ENCODE data around the gene DIABLO.

- no peak for TF ChIP-seq USF1 (IDR thresholded peaks at IDR 0.05)
- TF ChIP-seq TAF1 (IDR thresholded peaks at IDR 0.05; ENCODE audit: low read depth): no peak
- TF ChIP-seq MAX (IDR thresholded peaks at IDR 0.05): no peak
- no peak for TF ChIP-seq FOXM1 (IDR thresholded peaks at IDR 0.05; ENCODE audit: borderline replicate concordance, low read depth)
- TF ChIP-seq EP300 (IDR thresholded peaks at IDR 0.05; ENCODE audit: borderline replicate concordance): no peak
- no peak for TF ChIP-seq RAD21 (IDR thresholded peaks at IDR 0.05; ENCODE audit: low read depth)
Observed at GRCh38 chr12:122216445-122216844, 9.4 kb downstream of the DIABLO start.
